Measurements from ENCODE around the gene TLK1. TPM values are rescaled to one million over a fixed set of nuclear protein-coding genes. Genes with fewer than 3 reads are reported as not detected.

Gene TLK1
- total and polyA plus RNA-seq, 2 of the 4 experiments (the other 2 are of a cell fraction) = 7.3 to 12.5 TPM

- Histone ChIP-seq H3K14ac (replicated peaks; ENCODE audit: low read depth, low read length) (no peak overlapping the region), H2BK120ac (ENCODE audit: low read depth, low read length) (no peak overlapping the region), H3K27ac (ENCODE audit: insufficient read depth, low read length) (no peak overlapping the region), H4K20me1 (ENCODE audit: insufficient read depth, low read length) (no peaks in the 10 kb centered on the region), H4K5ac (ENCODE audit: low read depth, low read length) (no peak overlapping the region), H2AK5ac (ENCODE audit: low read depth, low read length) (no peak overlapping the region), H3K4ac (ENCODE audit: low read depth, low read length) (no peak overlapping the region), H2BK15ac (ENCODE audit: low read depth, low read length) (no peak overlapping the region), H2AK9ac (replicated peaks; ENCODE audit: low read depth, low read length, poor library complexity) (no peak overlapping the region), H3K56ac (ENCODE audit: extremely low read depth, insufficient read depth, low read length) (no peak overlapping the region), H3K9me1 (ENCODE audit: insufficient read depth, low read length) (no peaks in the 10 kb centered on the region), H3K4me1 (ENCODE audit: control insufficient read depth, insufficient read depth, low read length) (0 out of 2 replicates have a peak, but pooled peaks cover 1% of the 10 kb centered on the region), H4K8ac (ENCODE audit: low read depth in 2 of 2, low read length in 2 of 2) (no peak overlapping the region), H3K9me3 (ENCODE audit: control insufficient read depth, insufficient read depth, low read length) (no peaks in the 10 kb centered on the region), H3K18ac (ENCODE audit: low read depth, low read length) (no peak overlapping the region), H2AFZ (replicated peaks; ENCODE audit: low read length, poor library complexity) (no peak overlapping the region), H3K9ac (ENCODE audit: low read depth, low read length) (no peak overlapping the region), H3K23ac (ENCODE audit: low read depth, low read length) (no peak overlapping the region), H2BK20ac (ENCODE audit: low read depth, low read length) (no peak overlapping the region), H2BK5ac (ENCODE audit: low read depth, low read length, poor library complexity, severe bottlenecking) (no peak overlapping the region), H3K27me3 (ENCODE audit: control insufficient read depth, insufficient read depth, low read length) (no peaks in the 10 kb centered on the region), H3K36me3 (ENCODE audit: control insufficient read depth, insufficient read depth, low read length) (peaks cover 3% of the 10 kb centered on the region; the same call in 1 of the 2 replicates), H4K91ac (ENCODE audit: insufficient read depth, low read depth, low read length) (no peak overlapping the region), H3K79me1 (ENCODE audit: low read depth in 1 of 2, low read length in 2 of 2) (peaks cover 15 to 16% of the 10 kb centered on the region in 2 experiments), H3K4me3 (ENCODE audit: insufficient read depth, low read depth, low read length) (no peak overlapping the region), H3K4me2 (ENCODE audit: low read depth, low read length) (no peak overlapping the region)
- DNase-seq = no peak
- no peak for ATAC-seq (ENCODE audit: low read depth)
- ChIA-PET POLR2A (ENCODE audit: unreplicated experiment) (no interaction called here), CTCF (no interaction called here)
- in situ Hi-C loops (cut with MboI; ENCODE audit: low sequenced_read_pairs) (no loop called here), dilution Hi-C loops (cut with HindIII; ENCODE audit: low sequenced_read_pairs, unreplicated experiment) (no loop called here), intact Hi-C loops (cut with micrococcal nuclease) (no loop called here)
- TF ChIP-seq FOS (IDR thresholded peaks at IDR 0.05; ENCODE audit: low read depth, low read length) (no peak), USF2 (IDR thresholded peaks at IDR 0.05; ENCODE audit: low read depth, low read length) (no peak), CTCF (conservative IDR thresholded peaks at IDR 0.05; ENCODE audit: low read depth, low read length) (no peak), NFE2L2 (IDR thresholded peaks at IDR 0.05; ENCODE audit: low read depth, low read length) (no peak), MAZ (IDR thresholded peaks at IDR 0.05; ENCODE audit: borderline replicate concordance, low read depth, low read length) (no peak), MAFK (IDR thresholded peaks at IDR 0.05; ENCODE audit: low read depth, low read length) (no peak), MXI1 (IDR thresholded peaks at IDR 0.05; ENCODE audit: borderline replicate concordance, low read depth, low read length) (no peak), RAD21 (IDR thresholded peaks at IDR 0.05; ENCODE audit: low read length) (no peak), BHLHE40 (IDR thresholded peaks at IDR 0.05; ENCODE audit: low read depth, low read length) (no peak), RFX5 (IDR thresholded peaks at IDR 0.05; ENCODE audit: low read depth, low read length) (no peak), SMC3 (IDR thresholded peaks at IDR 0.05; ENCODE audit: low read depth, low read length) (no peak), RCOR1 (IDR thresholded peaks at IDR 0.05; ENCODE audit: insufficient replicate concordance, low read length) (no peak), POLR2A (IDR thresholded peaks at IDR 0.05; ENCODE audit: low read depth, low read length) (no peak), CEBPB (IDR thresholded peaks at IDR 0.05; ENCODE audit: low read depth, low read length) (no peak), CHD1 (IDR thresholded peaks at IDR 0.05; ENCODE audit: low read depth, low read length) (no peak), ELK1 (IDR thresholded peaks at IDR 0.05; ENCODE audit: borderline replicate concordance, low read depth, low read length) (no peak)
- no TSS peak for BruUV-seq (replicated peaks)
- no CpG with 5 or more reads among the region's 8 CpGs for WGBS, 2 experiments (ENCODE audit: extremely low coverage in 2 of 2, insufficient read length in 1 of 2)
These were observed 91.3 kb downstream of the TLK1 start for GRCh38 chr2:171069286-171069956.
